GM10248 (cell line): Measurements from ENCODE around the gene GORASP1.

Experiments used
- CTCF ChIA-PET: fragments of 300-600 bp; sonication (Branson Sonifier 250); formaldehyde crosslinking; extraction: SDS; loops from one replicate; lab custom pipeline; 2021; ENCODE audit warnings: antibody characterized with exemption; lab: Yijun Ruan, JAX
- POLR2A ChIA-PET: fragments of 350-650 bp; sonication (Branson Sonifier 250); formaldehyde crosslinking; extraction: SDS; loops from one replicate; lab custom pipeline; 2020; ENCODE audit warnings: antibody characterized with exemption; lab: Yijun Ruan, JAX
- DNase-seq: peaks from one replicate; pipeline ENCODE4 v3.0.0; 2012; ENCODE audit errors: extremely low spot score
- CTCF ChIP-seq: IDR thresholded peaks from 2 replicates; pipeline ENCODE4 v1.5.1; 2012; ENCODE audit warnings: mild to moderate bottlenecking, low read depth; ENCODE audit errors: extremely low read depth, missing control alignments, control extremely low read depth

GORASP1 gene

GRCh38 chr3:39113291-39113690, 5.9 kb upstream of the GORASP1 start:
- TF ChIP-seq CTCF: no peak
- ChIA-PET CTCF (interaction anchor here (1.6 kb wide), 1 partner anchor 14 kb away, joined by 4 read pairs; no protein-coding TSS in a partner anchor), POLR2A (no interaction called here)
- DNase-seq: no peak

- DNase-seq: no peak
- CTCF ChIA-PET: interaction anchor here (1.6 kb wide), 1 partner anchor 14 kb away, joined by 4 read pairs; no protein-coding TSS in a partner anchor
Measured at GRCh38 chr3:39112535-39112934, 5.1 kb upstream of the GORASP1 start.

DNA sequence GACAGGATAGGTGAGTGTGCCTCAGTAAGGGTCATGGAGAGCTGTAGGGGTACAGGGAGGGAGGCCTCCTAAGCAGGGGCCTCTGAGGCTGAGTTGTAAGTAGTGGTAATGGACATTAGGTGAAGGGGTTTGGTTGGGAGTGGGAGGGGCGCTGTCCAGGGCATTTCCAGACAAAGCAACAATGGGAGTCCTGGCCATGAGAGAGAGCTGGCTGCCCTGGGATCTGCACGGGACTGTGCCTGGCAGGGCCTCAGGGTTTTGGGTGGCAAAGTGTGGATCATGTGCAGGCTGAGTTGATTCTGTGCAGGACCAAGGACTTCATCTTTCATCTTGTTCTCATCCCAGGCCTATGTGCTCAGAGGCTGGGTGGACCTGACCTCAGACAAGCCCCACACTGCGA, 4.7 kb upstream of the GORASP1 start:
- POLR2A ChIA-PET: no interaction called here
- TF ChIP-seq CTCF: no peak
- CTCF ChIA-PET: no interaction called here
- DNase-seq: no peak

More at GRCh38 chr3:39112535-39112934, 5.1 kb upstream of the GORASP1 start:
- no peak for TF ChIP-seq CTCF
- POLR2A ChIA-PET: no interaction called here

DNA sequence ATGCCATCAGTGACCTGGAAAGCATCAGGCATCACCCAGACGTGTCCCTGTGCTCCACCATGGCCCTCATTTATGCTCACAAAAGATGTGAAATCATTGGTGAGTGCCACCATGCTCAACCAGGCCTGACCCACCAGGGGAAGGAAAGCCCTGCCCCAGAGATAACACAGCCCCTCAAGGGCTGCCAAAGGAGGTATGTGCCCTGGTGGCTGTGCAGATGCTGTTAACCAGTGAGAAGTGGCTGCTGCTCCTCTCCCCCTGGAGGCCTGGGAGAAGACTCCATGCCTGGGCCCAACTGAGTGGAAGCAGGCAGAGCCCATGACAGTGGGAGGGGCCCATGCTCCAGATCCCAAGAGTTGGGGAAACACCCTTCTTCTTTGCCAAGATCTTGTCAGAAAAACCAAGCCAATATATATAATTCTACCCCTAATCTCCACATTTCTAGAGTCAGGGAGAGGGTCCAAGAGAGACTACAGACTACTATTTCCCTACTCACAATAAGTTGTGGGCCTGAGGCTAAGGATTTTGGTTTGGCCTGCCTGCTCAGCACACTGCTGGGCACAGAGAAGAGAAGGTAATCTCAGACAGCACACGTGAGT, 2.7 kb upstream of the GORASP1 start:
- CTCF ChIA-PET: interaction anchor here (1.1 to 1.7 kb wide), 3 partner anchors 16 to 82 kb away, joined by 3 to 4 read pairs (median 4); partner anchors contain the start of gene XIRP1
- no peak for TF ChIP-seq CTCF
- POLR2A ChIA-PET: interaction anchor here (0.6 to 1.9 kb wide), 2 partner anchors 26 to 63 kb away, joined by 4 to 6 read pairs; no protein-coding TSS in a partner anchor
- DNase-seq: no peak

GRCh38 chr3:39109086-39109485, 1.7 kb upstream of the GORASP1 start:
- no peak for TF ChIP-seq CTCF
- ChIA-PET POLR2A (interaction anchor here (1.9 kb wide), 1 partner anchor 27 kb away, joined by 6 read pairs; no protein-coding TSS in a partner anchor), CTCF (interaction anchor here (1.0 to 2.8 kb wide), 11 partner anchors 17 to 183 kb away, joined by 3 to 17 read pairs (median 4); partner anchors contain the start of gene XIRP1)
- DNase-seq: no peak

DNA sequence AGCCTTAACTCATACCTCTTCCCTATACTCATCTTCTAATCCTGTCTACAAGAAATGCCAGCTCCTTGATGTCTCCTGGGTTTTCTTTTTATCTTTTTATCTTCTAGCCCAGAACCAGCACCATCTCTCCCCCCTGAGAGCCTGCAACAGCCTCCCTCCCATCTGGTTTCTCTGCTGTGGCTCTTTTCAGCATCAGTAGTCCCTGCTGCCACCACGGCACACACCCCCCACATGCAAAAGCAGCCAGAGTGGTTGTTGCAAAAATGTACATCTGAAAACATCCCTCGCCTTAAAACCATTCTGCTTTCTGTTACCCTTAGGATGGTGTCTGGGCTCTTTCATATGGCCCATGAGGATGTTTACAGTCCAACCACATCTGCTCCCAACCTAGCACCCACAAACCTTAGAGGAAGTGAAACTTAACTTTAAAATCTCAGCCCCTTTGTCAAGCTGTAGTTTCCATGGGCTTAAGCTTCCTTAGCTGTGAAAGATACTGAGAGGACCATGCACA, 828 bp upstream of the GORASP1 start:
- CTCF ChIA-PET: interaction anchor here (1.0 to 2.8 kb wide), 10 partner anchors 11 to 184 kb away, joined by 3 to 17 read pairs (median 4); no protein-coding TSS in a partner anchor
- POLR2A ChIA-PET: interaction anchor here (1.1 to 1.9 kb wide), 2 partner anchors 28 to 69 kb away, joined by 5 to 6 read pairs; no protein-coding TSS in a partner anchor
- peak; percentile 74 for DNase-seq
- no peak for TF ChIP-seq CTCF
